ENCODE measurements around the gene FRYL.

Gene FRYL

GRCh38 chr4:48692044-48692443, 88.0 kb downstream of the FRYL start:
- no peak overlapping the region for H4K12ac ChIP-seq (ENCODE audit: low read depth, low read length)
- H3K18ac ChIP-seq (ENCODE audit: low read length), result no peak overlapping the region
- H3K23ac ChIP-seq (ENCODE audit: low read length), result no peak overlapping the region
- H4K8ac ChIP-seq (ENCODE audit: low read depth, low read length), result no peak overlapping the region
- no peak overlapping the region for H3K4ac ChIP-seq (ENCODE audit: low read depth, low read length)
- no peak overlapping the region for H2BK120ac ChIP-seq (ENCODE audit: insufficient read depth, low read length, poor library complexity)
- no peak overlapping the region for H2BK12ac ChIP-seq (ENCODE audit: low read length)
- H3K36me3 ChIP-seq (ENCODE audit: control insufficient read depth in 1 of 2, insufficient read depth in 2 of 2, low read length in 2 of 2), result no peaks in the 10 kb centered on the region
- H3K27ac ChIP-seq (ENCODE audit: low read depth, low read length), result no peak overlapping the region
- no peak overlapping the region for H3K14ac ChIP-seq (ENCODE audit: low read length)
- H3K4me1 ChIP-seq (ENCODE audit: control insufficient read depth in 1 of 2, insufficient read depth in 2 of 2, low read length in 2 of 2), result no peaks in the 10 kb centered on the region
- no peaks in the 10 kb centered on the region for H3K9me3 ChIP-seq (ENCODE audit: insufficient read depth, low read depth, low read length)
- H3K4me3 ChIP-seq (ENCODE audit: low read depth, low read length), result no peak overlapping the region
- H2AK5ac ChIP-seq (ENCODE audit: low read length), result no peak overlapping the region
- DNase-seq, result no peak
- H3K27me3 ChIP-seq (ENCODE audit: insufficient read depth, low read length), result no peaks in the 10 kb centered on the region
- no peak overlapping the region for H2BK5ac ChIP-seq (ENCODE audit: low read depth, low read length, poor library complexity)
- no peak overlapping the region for H3K9ac ChIP-seq (ENCODE audit: low read length)
- no CpG with 5 or more reads among the region's 2 CpGs for WGBS (ENCODE audit: extremely low coverage, insufficient coverage, insufficient read length)
- no peaks in the 10 kb centered on the region for H3K79me2 ChIP-seq (ENCODE audit: control insufficient read depth, insufficient read depth, low read length, poor library complexity)
- no peaks in the 10 kb centered on the region for H3K79me1 ChIP-seq (ENCODE audit: low read length)
- no peak overlapping the region for H2AFZ ChIP-seq (ENCODE audit: insufficient read depth, low read length, poor library complexity)
- H4K91ac ChIP-seq (ENCODE audit: low read depth, low read length), result no peak overlapping the region
- H3K4me2 ChIP-seq (ENCODE audit: low read length), result no peak overlapping the region

DNA sequence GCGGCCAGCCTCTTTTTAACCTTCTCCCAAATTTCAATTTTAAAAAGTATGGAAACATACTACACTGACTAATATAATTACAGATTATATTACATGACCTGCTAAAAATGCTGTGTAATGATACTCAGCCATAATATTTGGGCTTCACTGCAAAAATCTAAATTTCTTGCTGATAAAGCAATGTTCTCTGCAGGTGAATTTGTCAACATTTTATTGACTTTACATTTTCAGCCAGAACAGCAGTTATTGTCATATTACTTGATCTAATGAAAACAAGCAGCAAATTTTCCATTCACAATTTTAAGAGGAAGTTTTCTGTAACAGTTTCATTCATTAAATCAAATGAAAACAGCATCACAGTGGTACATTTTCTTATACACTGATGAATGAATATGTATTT, 91.1 kb downstream of the FRYL start:
- no peak overlapping the region for H2BK12ac ChIP-seq (ENCODE audit: low read length)
- no peak overlapping the region for H2BK120ac ChIP-seq (ENCODE audit: insufficient read depth, low read length, poor library complexity)
- no peaks in the 10 kb centered on the region for H3K9me3 ChIP-seq (ENCODE audit: insufficient read depth, low read depth, low read length)
- H2BK5ac ChIP-seq (ENCODE audit: low read depth, low read length, poor library complexity), result no peak overlapping the region
- no peak overlapping the region for H3K14ac ChIP-seq (ENCODE audit: low read length)
- no peaks in the 10 kb centered on the region for H3K79me2 ChIP-seq (ENCODE audit: control insufficient read depth, insufficient read depth, low read length, poor library complexity)
- H4K12ac ChIP-seq (ENCODE audit: low read depth, low read length), result no peak overlapping the region
- no peaks in the 10 kb centered on the region for H3K27me3 ChIP-seq (ENCODE audit: insufficient read depth, low read length)
- H3K36me3 ChIP-seq (ENCODE audit: control insufficient read depth in 1 of 2, insufficient read depth in 2 of 2, low read length in 2 of 2), result no peaks in the 10 kb centered on the region
- no peak for DNase-seq
- H3K27ac ChIP-seq (ENCODE audit: low read depth, low read length), result no peak overlapping the region
- no peaks in the 10 kb centered on the region for H3K79me1 ChIP-seq (ENCODE audit: low read length)
- no peak overlapping the region for H3K4me2 ChIP-seq (ENCODE audit: low read length)
- no peak overlapping the region for H3K4me3 ChIP-seq (ENCODE audit: low read depth, low read length)
- H3K9ac ChIP-seq (ENCODE audit: low read length), result no peak overlapping the region
- H4K91ac ChIP-seq (ENCODE audit: low read depth, low read length), result no peak overlapping the region
- H3K23ac ChIP-seq (ENCODE audit: low read length), result no peak overlapping the region
- WGBS (ENCODE audit: extremely low coverage, insufficient coverage, insufficient read length), result no CpG with 5 or more reads among the region's 1 CpG
- H3K18ac ChIP-seq (ENCODE audit: low read length), result no peak overlapping the region
- no peak overlapping the region for H3K4ac ChIP-seq (ENCODE audit: low read depth, low read length)
- no peak overlapping the region for H2AK5ac ChIP-seq (ENCODE audit: low read length)
- H3K4me1 ChIP-seq (ENCODE audit: control insufficient read depth in 1 of 2, insufficient read depth in 2 of 2, low read length in 2 of 2), result no peaks in the 10 kb centered on the region
- H4K8ac ChIP-seq (ENCODE audit: low read depth, low read length), result no peak overlapping the region
- H2AFZ ChIP-seq (ENCODE audit: insufficient read depth, low read length, poor library complexity), result no peak overlapping the region

- Histone ChIP-seq H3K9ac (ENCODE audit: low read length) (no peak overlapping the region), H2AK5ac (ENCODE audit: low read length) (no peak overlapping the region), H3K18ac (ENCODE audit: low read length) (no peak overlapping the region), H3K9me3 (ENCODE audit: insufficient read depth, low read depth, low read length) (no peaks in the 10 kb centered on the region), H3K4me1 (ENCODE audit: control insufficient read depth in 1 of 2, insufficient read depth in 2 of 2, low read length in 2 of 2) (no peaks in the 10 kb centered on the region), H4K91ac (ENCODE audit: low read depth, low read length) (no peak overlapping the region), H3K79me1 (ENCODE audit: low read length) (no peaks in the 10 kb centered on the region), H4K8ac (ENCODE audit: low read depth, low read length) (no peak overlapping the region), H2AFZ (ENCODE audit: insufficient read depth, low read length, poor library complexity) (no peak overlapping the region), H2BK12ac (ENCODE audit: low read length) (no peak overlapping the region), H3K4me2 (ENCODE audit: low read length) (no peak overlapping the region), H4K12ac (ENCODE audit: low read depth, low read length) (no peak overlapping the region), H3K14ac (ENCODE audit: low read length) (no peak overlapping the region), H3K36me3 (ENCODE audit: control insufficient read depth in 1 of 2, insufficient read depth in 2 of 2, low read length in 2 of 2) (no peaks in the 10 kb centered on the region), H3K79me2 (ENCODE audit: control insufficient read depth, insufficient read depth, low read length, poor library complexity) (no peaks in the 10 kb centered on the region), H2BK5ac (ENCODE audit: low read depth, low read length, poor library complexity) (no peak overlapping the region), H3K27me3 (ENCODE audit: insufficient read depth, low read length) (no peaks in the 10 kb centered on the region), H3K4me3 (ENCODE audit: low read depth, low read length) (no peak overlapping the region), H3K27ac (ENCODE audit: low read depth, low read length) (no peak overlapping the region), H2BK120ac (ENCODE audit: insufficient read depth, low read length, poor library complexity) (no peak overlapping the region), H3K4ac (ENCODE audit: low read depth, low read length) (no peak overlapping the region), H3K23ac (ENCODE audit: low read length) (no peak overlapping the region)
- WGBS (ENCODE audit: extremely low coverage, insufficient coverage, insufficient read length), result no CpG with 5 or more reads among the region's 10 CpGs
- no peak for DNase-seq
Observed at GRCh38 chr4:48687313-48688051, 92.6 kb downstream of the FRYL start.

GRCh38 chr4:48686369-48686768, 93.7 kb downstream of the FRYL start:
- no peak overlapping the region for H3K9ac ChIP-seq (ENCODE audit: low read length)
- H4K8ac ChIP-seq (ENCODE audit: low read depth, low read length), result no peak overlapping the region
- H3K79me1 ChIP-seq (ENCODE audit: low read length), result no peaks in the 10 kb centered on the region
- DNase-seq, result no peak
- no peaks in the 10 kb centered on the region for H3K79me2 ChIP-seq (ENCODE audit: control insufficient read depth, insufficient read depth, low read length, poor library complexity)
- H3K14ac ChIP-seq (ENCODE audit: low read length), result no peak overlapping the region
- no peak overlapping the region for H3K23ac ChIP-seq (ENCODE audit: low read length)
- no peak overlapping the region for H2BK5ac ChIP-seq (ENCODE audit: low read depth, low read length, poor library complexity)
- no peaks in the 10 kb centered on the region for H3K4me1 ChIP-seq (ENCODE audit: control insufficient read depth in 1 of 2, insufficient read depth in 2 of 2, low read length in 2 of 2)
- H4K91ac ChIP-seq (ENCODE audit: low read depth, low read length), result no peak overlapping the region
- H3K4ac ChIP-seq (ENCODE audit: low read depth, low read length), result no peak overlapping the region
- H3K27ac ChIP-seq (ENCODE audit: low read depth, low read length), result no peak overlapping the region
- no peak overlapping the region for H3K18ac ChIP-seq (ENCODE audit: low read length)
- H2AFZ ChIP-seq (ENCODE audit: insufficient read depth, low read length, poor library complexity), result no peak overlapping the region
- no peak overlapping the region for H2AK5ac ChIP-seq (ENCODE audit: low read length)
- no peaks in the 10 kb centered on the region for H3K27me3 ChIP-seq (ENCODE audit: insufficient read depth, low read length)
- H3K4me3 ChIP-seq (ENCODE audit: low read depth, low read length), result no peak overlapping the region
- H3K4me2 ChIP-seq (ENCODE audit: low read length), result no peak overlapping the region
- H2BK120ac ChIP-seq (ENCODE audit: insufficient read depth, low read length, poor library complexity), result no peak overlapping the region
- H3K9me3 ChIP-seq (ENCODE audit: insufficient read depth, low read depth, low read length), result no peaks in the 10 kb centered on the region
- H3K36me3 ChIP-seq (ENCODE audit: control insufficient read depth in 1 of 2, insufficient read depth in 2 of 2, low read length in 2 of 2), result no peaks in the 10 kb centered on the region
- no CpG with 5 or more reads among the region's 3 CpGs for whole genome bisulfite sequencing (ENCODE audit: extremely low coverage, insufficient coverage, insufficient read length)
- no peak overlapping the region for H2BK12ac ChIP-seq (ENCODE audit: low read length)
- no peak overlapping the region for H4K12ac ChIP-seq (ENCODE audit: low read depth, low read length)

Data from trophoblast cell (in vitro differentiated cells and primary cell).